GM18499 (cell line): ENCODE measurements around the gene PJA2.
"Not testable (repeated sequence)": the region's sequence is repeated elsewhere in the genome, so short reads cannot be mapped to it uniquely, and the experiment has no call there.

Experiments used
- ATAC-seq: cut with Tn5 transposase; IDR thresholded peaks from one replicate; pipeline ENCODE4 v1.9.1; 2021; ENCODE audit warnings: moderate number of reproducible peaks; ENCODE audit not compliant: insufficient read depth, unreplicated experiment

PJA2 gene

DNA sequence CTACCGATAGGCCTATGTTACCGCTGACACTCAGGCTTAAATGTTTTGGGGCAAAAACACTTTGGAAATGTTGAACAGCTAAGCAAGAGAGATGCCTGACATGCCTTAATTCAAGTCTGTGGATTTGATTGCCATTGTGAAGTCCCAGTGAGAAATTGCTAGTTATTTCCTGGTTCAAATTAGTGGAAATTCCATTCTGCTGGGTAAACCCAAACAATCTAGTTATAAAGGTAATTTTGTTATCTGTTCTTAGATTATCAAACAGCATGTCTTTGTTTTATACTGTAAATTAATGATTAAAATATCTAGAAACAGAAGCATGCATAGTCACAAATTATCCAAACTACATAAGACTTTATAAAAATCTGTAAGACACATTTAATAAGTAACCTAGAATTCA is 96.6 kb downstream of the PJA2 start:
- no peak for ATAC-seq

DNA sequence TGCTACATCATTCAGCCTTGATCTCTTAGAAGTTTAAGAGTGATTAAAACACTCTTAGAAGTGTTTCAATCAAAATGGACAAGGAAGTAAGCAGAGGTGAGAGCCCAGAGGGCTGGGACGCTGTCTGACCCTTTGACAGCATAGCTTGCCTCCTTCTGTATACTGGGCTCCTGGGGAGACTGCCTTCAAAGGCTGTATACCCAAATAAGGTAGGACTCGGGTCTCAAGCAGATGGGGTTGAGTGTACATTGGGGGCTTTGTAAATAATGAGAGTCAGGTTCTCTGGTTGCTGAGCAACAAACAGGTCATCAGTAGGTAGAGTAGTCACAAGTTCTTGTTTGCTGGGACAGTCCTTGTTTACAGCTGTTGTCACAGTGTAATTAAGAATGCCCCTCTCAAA is 97.1 kb downstream of the PJA2 start:
- ATAC-seq = no peak

DNA sequence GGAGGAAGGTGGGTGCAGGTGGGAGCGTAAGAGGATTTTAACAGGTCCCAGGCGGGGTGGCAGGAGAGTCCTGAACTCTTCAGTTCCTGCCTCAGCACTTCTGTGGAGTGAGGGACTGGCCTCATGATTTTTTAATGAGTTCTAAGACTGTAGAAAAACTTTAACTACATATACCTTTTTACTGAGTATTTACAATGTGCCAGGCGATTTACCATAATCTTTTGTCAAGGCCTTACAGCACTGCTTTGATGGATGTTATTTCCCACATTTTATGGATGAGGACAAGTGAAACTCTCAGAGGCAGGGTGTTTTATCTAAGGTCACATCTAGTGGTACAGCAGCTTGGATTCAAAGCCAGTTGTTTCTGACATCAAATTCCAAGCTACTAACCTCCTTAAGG is 99.5 kb downstream of the PJA2 start:
- no peak for ATAC-seq

DNA sequence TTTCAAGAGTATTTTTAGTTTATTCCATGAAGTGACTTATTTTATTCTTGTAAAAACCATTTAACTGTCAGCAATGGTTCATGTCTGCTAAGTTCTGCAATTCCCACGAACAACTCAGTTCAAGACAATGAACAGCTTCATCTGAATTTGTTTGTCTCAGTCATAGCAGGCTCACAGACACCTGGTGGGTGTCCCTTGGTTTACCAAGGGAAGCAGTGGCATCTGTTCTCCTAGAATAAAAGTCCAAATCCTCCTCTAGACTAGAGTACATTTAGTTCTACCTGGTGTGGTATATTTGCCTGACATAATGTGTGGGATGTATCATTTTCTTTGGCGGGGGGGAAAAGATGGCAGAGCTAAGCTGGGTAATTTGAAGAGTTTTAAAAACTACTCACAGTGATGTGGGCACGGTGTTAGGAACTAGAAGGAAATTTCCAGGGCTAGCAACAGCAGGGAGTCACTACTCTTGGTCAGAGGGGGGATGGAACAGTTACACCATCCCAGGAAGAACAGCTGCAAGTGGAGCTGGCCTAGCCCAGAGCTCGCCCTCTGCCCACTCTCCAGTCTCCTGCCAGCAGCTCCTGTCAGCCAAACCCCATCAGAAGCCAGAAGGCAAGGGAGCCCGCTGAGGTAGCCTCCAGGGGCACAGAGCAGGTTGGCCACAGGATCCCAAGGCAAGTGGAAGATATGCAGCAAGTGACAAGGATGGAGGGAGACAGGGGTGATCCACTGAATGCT is 100.3 kb downstream of the PJA2 start:
- no peak for ATAC-seq

DNA sequence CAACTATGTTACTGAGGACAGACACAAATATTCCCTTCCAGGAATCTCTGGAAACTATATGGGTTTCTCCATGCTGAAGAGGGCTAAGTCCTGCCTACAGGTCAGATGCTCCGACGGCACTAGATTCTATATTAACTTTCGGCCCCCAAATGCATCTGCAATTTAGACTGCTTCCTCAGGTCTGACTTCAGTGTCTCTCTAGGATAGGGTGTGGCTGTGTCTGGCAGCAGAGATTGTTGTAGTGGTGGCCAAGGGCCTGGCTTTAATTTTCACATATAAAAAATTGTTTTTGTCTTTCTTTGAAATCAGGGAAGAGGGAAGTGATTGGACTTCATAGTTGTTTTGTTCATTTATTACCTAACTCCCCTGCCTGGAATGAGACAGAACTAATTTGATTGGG is 101.8 kb downstream of the PJA2 start:
- ATAC-seq = no peak

DNA sequence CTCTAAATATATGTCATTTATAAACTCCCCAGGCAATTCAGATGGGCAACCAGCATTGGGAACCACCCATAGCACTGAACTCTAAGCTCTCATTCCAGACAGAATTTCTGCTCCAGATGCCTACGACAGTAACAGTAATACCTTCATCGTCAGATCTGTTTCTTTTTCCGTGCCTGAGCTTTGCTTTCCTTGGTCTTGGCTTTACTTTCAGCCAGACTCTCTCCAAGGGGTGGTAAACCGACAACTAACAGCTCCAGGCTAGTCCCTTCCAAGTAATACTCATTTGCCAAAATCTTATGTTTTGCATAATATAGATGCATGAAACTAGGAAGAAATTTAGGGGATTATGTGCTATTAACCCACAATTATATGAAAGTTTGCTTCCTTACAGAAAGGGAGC is 102.3 kb downstream of the PJA2 start:
- no peak for ATAC-seq

DNA sequence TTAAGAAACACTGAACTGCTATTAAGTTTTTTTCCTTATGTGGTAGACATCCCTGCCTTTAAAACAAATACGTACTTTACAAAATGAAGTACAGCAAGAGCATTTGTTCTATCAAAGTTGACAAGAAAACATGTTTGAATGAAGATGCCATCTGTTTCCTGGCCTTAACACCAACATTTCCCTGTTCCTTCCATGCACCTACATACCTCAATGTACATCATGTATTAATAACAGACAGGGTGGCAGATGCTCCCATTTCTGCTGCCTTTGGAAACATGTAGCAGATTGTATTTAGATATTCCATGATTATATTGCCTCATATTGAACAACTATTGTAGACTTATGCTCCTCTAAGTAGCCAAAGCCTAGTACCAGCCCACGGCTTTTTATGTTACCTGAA is 104.4 kb downstream of the PJA2 start:
- ATAC-seq = no peak

DNA sequence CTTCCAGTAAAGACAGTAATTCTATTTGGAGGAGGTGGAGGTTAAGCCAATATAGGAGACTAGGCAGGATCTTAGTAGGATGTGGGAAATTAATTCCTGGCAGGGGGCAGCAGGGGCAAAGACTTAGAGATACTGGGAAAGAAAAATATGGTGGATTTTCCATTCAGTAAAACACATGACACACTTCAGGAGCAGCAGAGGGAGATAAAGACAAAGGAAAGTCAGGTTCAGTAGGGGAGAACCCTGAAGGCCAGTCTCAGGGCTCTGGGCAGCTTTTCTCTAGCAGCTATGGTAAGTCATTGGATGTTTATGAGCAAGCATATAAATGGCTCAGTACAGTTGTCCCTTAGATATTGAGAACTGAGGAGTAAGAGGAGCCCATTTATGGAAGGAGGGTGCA is 105.5 kb downstream of the PJA2 start:
- ATAC-seq = no peak

DNA sequence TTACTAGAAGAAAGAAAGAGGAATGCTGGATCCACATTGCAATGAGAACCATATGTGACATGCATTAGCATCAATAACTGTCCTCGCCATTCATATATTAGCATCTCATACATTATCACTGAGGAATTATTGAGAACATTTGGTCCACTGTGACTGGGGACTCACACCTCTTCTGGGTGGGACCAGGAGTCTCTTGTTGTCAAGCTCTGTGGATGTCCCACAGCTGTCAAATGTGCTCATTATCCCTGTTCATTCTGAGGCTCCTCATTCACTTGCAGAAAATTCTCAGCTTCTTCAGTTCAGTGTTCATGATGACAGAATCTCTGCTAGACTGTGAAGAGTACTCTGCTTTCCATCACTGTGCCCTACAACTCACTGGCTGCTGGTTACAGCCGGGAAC is 109.4 kb downstream of the PJA2 start:
- no peak for ATAC-seq

DNA sequence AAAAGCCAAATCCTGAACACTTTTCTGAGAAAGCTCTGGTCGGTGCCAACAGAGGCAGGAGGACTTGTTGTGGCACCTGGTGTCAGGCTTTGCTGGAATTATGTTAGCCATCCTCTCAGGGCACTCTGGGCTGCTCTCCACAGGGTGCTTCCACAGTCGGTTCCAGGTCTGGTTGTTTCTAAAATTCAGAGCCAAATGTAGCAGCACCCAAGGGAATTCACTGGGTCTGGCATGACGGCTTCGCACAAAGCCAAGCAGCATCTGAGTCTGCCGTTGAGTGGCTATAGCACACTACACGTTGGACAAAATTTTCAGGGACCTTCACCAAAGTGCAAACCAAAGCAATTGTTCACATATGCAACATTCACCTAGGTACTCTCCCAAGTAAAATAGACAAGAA is 110.2 kb downstream of the PJA2 start:
- no peak for ATAC-seq

DNA sequence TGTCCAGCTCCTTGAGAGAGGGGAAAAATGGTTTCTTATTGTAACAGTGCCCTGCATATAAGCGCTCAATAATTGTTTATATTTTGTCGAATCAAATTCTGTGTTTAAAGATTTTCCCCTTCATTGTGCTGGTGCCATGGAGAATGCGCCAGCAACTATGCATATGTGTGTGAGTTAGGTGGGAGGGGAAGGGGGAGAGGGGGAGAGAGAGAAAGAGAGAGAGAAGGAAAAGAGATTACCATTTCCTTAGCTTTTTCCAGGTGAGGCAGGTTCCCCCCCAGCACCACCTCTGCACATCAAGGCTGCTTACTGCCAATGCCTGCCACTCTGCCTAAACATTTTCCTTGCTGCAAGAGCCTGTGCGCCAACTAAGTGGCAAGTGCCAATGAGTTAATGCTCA is 111.0 kb downstream of the PJA2 start:
- no peak for ATAC-seq

DNA sequence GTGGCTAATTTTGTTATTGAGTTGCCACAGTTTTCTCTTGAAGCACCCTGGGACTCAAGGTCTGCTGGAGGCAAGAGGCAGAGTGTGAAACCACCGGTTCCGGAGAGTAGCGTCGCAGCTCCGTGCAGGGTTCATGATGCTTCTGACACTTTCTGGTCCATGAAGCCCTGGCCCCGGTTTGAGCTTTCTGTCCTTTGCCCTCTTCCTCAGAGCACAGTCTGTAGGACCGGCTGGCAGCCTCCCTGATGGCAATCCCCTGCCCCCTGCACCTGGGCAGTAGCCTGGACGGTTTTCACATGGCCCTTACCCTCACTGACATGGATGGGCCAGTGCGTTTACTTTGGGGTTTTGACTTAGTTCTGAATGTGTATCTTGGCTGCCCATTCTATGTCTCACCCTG is 111.9 kb downstream of the PJA2 start:
- ATAC-seq = no peak

DNA sequence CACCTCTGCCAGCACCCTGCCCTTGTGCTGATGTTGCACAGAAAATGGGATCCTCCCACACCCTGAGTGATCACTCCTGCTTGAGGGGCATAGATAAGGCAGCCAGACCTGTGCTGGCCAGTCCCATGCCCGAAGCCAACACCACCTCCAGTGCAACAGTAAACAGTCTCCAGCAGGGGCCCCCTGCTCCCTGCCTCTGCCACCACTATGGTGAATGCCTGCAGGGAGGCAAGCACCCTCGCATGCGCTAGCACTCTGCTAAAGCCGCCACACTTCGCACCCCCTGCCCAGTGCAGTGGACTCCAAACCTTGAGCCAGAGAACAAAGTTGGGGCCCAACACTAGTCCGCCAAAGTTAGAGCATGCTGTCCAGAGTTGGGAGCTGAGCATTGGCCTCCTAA is 118.7 kb downstream of the PJA2 start:
- ATAC-seq = no peak

DNA sequence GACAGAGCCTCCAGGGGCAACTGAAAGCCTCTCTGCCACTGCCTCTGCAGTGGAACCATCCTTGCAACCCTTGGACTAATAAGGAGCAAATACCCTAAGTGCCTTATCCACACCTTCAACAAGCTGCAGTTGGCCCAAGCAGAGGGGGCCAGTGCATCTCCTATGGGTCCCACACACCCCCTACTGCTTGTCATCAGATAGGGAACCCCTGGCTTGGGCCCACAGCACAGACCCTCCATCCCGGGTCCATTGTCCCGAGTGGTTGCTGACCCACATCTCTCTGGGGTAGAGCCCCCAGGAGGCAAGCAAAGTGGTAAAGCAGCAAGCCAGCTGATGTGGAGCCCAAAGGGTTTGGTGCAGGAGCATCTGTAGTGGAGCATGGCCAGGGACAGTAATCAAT is 119.5 kb downstream of the PJA2 start:
- no peak for ATAC-seq

DNA sequence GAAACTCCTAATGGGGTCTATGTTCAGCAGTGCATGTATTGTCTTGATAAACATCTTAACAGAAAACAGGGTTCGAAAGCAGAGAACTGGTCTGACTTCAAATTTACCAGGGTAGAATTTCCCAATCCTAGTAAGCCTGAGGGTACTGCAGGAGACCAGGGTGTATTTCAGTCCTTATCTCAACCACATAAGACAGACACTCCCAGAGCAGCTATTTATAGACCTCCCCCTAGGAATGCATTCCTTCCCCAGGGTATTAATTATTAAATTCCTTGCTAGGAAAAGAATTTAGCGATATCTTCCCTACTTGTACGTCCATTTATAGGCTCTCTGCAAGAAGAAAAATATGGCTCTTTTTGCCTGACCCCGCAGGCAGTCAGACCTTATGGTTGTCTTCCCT is 123.1 kb downstream of the PJA2 start:
- not testable (repeated sequence) for ATAC-seq
